Epidermal melanocyte (primary cell): ENCODE results near the gene PLEKHA5.
"Not testable (repeated sequence)": the region's sequence is repeated elsewhere in the genome, so short reads cannot be mapped to it uniquely, and the experiment has no call there.

Experiments used
- DNase-seq: peaks from one replicate; pipeline ENCODE4 v3.0.0; 2011; ENCODE audit warnings: low spot score; ENCODE audit not compliant: insufficient read length

PLEKHA5 gene

DNA sequence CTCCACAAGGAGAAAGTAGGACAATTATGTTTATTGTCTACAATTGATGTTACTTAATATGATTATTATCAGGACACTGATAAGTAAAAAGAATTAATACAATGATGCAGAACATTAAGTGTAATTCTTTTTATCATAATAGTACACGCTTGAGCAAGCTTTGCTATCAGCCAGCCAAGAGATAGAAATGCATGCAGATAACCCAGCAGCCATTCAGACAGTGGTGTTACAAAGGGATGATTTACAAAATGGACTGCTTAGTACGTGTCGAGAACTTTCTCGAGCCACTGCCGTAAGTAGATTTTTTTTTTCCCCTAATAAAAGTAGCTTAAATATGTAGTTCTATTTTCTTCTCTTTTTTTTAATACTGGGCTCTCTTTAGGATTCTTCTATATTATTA lies 192.8 kb downstream of the PLEKHA5 start:
- DNase-seq = no peak

DNA sequence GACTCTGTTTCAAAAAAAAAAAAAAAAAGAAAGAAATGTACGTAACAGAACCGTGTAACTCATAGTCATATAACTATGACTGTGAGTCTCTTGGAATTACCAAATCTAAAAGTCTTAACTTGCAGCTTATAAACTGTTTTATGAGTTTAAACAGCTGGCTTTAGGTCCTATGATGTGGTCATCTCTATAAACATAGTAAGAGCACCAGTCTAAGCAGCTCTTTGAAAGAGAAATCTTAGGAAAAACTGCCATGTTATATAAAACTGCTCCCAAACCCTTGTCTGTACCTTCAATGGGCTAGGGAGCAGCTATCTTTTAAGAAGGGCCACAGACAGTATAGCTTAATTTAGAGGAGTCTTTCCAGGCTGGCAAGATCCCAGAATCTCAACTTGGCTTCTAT lies 194.3 kb downstream of the PLEKHA5 start:
- DNase-seq = no peak

DNA sequence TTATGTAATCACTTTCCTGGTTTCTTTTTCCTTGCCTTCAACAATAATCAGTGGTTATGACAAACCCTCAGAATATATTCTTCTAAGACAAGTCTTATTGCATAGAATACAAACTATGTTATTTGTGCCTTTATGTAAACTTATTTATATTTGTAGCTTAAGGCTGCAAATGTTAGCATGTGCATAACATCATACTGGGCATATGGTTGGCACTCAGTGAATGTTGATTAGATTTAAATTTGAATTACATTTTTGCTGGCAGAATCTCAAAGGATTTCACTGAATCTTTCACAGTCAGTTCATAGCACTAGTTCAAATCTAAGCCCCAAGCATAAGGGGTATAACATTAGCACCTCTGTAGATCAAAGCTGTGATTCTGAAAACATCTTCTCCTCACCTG lies 196.6 kb downstream of the PLEKHA5 start:
- no peak for DNase-seq

DNA sequence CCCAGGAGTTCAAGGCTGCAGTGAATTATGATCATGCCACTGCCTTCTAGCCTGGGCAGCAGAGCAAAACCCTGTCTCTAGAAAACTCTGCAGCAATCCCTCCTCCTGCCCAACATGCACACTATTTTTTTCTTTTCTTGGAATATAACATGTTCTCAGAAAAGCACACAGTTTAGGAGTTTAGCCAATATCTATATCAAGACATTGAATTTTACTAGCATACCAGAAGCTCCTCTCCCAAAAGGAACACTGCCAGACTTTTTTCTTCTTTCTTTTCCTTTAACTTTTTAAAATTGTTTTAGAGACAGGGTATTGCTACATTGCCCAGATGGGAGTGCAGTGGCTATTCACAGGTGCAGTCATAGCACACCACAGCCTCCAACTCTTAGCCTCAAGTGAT lies 202.7 kb downstream of the PLEKHA5 start:
- no peak for DNase-seq

DNA sequence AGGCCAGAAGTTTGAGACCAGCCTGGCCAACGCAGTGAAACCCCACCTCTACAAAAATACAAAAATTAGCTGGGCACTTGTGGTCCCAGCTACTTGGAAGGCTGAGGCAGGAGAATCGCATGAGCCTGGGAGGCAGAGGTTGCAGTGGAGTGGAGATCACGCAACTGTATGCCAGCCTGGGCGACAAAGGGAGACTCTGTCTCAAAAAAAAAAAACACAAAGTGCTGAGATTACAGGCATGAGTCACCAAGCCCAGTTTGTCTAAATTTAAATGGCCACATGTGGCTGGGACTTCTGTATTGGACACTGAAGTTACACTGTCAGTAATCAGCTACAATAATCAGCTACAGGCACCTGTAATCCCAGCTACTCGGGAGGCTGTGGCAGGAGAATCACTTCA lies 208.9 kb downstream of the PLEKHA5 start:
- no peak for DNase-seq

DNA sequence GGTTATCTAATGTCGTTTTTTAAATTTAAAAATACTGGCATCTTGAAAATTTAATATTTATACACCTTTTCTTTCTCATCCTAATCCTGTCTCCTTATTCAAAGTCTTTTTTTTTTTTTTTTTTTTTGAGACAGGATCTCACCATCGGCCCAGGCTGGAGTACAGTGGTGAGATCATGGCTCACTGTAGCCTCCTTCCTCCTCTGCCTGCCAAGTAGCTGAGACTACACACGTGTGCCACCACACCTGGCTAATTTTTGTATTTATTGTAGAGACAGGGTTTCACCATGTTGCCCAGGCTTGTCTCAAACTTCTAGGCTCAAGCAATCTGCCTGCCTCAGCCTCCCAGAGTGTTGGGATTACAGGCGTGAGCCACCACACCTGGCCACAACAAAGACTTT lies 221.3 kb downstream of the PLEKHA5 start:
- not testable (repeated sequence) for DNase-seq

DNA sequence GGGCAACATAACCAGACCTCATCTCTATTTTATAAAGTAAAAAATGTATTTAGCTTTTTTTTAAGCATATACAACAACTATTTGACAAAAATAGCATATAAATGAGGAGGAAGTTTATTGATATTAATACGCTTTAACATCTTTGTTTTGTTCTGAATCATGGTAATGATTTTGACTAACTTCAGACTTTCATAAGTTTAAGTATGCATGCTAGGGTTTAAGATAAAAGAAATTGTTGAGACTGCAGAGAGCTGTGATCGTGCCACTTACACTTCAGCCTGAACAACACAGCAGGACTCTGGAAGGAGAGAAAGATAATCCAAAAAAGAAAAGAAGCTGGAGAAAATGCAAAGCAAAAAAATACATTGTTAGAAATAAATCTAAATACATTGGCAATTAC lies 221.8 kb downstream of the PLEKHA5 start:
- no peak for DNase-seq

DNA sequence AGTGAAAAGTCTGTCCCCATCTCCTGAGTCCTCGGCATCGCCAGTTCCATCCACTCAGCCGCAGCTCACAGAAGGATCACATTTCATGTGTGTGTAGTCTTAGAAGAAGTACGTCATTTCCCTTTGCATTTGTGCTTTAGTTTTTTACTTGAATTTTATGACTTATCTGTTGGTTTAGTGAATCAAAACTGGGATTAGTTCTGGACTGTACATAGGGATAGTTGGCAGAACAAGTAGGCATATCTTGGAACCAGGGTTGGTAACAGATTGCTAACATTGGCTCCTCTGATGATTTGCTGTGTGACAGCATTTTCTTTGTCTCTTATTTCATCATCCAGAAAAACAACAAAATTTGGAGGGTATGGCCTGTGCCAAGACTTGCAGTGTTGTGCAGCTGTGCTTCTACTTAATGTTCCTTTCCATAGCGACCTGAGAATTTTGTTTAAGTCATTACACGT lies 240.2 kb downstream of the PLEKHA5 start:
- no peak for DNase-seq

DNA sequence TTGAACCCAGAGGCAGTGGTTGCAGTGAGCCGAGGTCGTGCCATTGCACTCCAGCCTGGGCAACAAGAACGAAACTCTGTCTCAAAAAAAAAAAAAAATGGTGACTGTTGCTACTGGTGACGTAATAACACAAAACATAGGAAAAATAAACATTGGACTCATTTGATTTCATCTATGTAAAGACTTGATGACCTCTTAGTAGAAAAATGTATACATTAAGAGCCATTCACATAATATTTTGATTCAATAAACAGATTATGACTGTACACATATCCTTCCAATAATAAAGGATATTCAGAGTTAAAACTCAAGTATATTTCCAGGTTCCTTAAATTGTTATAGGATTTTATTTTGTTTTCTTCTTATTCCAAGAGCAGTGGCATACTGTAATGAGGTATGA lies 244.1 kb downstream of the PLEKHA5 start:
- no peak for DNase-seq

DNA sequence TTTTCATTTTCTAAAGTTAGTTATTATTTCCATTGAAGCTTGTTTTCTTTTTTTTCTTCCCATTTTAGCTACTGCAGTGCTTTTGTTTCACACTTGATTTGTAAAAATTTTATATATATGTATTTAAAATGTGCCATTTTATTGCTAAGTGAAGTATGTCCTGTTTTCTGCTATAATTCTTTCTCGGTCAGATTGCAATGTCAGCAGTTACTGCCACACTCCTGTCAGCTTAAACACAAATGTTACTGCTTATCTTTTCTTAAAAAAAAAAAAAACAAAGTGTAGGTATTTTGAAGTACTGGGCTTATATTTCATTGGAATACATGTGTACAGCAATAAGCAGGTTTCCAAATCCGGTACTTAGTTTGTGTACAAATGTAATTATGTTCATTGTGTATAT lies 246.4 kb downstream of the PLEKHA5 start:
- no peak for DNase-seq

DNA sequence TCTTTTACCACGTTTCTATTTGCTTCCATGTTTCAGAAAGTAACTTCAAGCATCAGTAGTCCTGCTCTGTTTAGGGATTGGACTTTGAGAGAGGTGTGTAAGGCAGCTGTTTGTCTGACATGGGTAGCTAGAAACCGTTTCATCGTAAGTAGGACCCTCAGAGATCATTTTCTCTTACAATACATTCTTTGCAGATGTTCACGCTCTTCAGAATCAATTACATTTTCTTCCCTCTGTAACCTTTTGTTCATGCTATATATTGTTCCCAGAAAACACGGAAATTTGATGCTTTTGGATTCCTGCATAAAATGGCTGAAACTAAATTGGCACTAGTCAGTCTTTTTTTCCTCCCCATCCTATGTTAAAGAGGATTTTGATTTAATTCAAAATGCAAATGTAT lies 247.2 kb downstream of the PLEKHA5 start:
- DNase-seq = no peak

DNA sequence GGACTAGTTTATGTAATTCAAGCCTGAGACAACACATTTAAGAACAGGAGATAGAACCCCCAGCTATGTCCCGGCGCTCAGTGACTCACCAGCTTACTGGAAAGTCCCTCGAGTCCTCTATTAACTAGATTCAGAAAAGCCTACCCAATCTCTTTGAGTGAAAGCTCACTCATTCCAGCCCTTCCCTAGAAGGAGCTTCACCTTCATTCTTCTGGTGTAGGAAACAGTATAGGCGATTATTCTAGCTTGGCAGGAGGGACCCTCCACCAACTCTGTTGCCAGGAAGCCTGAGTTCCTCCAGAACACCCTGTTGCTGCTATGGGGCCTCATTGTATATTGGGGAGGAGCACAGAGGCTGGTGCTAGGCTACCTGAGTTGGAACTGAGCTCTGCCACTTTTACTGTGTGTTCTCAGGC lies 252.6 kb downstream of the PLEKHA5 start:
- no peak for DNase-seq

DNA sequence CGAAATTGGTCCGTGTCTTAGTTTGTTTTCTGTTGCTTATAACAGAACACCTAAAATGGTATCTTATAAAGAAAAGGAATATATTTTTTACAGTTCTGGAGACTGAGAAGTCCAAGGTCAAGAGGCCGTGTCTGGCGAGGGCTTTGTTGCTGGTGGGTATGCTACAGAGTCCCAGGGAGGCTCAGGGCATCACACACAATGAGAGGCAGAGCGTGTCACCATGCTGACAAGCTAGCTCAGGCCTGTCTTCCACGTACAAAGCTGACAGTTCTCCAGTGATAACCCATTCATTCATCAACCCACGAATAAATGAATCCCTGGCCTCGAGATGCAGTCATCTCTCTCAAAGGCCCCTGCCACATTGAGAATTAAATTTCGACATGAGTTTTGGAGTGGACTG lies 253.0 kb downstream of the PLEKHA5 start:
- DNase-seq = no peak

DNA sequence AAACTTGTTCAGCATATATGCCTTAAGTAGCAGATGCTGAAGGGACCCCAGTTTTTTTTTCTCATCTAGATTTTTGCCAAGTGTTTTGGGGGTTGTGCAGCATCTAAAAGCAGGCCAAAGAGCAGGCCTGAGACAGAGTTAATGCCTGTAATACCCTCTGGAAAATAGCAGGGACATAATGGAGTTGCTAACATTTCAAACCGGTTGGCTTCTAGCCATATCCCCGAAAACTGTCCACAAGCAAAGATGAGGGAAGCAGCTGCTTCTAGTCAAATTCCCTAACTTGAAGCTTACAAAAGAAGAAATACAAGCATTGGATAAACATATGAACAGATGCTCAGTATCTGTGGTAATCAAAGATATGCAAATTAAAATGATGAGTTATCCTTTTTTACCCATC lies 257.6 kb downstream of the PLEKHA5 start:
- no peak for DNase-seq

DNA sequence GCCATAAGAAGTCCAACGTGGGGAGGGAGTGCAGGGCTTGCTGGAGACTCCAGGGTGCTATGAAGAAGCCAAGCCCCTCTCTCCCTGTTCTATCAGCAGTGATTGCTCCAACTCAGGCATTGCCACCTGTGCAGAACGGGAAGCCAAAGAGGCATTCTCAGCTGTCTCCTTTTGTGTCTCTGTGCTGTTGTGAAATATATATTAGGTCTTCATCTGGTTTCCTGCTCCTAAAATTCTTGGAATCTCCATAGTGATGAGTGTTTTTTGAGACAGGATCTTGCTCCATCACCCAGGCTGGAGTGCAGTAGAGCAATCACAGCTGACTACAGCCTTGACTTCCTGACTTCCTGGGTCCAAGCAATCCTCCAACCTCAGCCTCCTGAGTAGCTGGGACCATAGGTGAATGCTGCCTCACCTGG lies 258.6 kb downstream of the PLEKHA5 start:
- DNase-seq = no peak

DNA sequence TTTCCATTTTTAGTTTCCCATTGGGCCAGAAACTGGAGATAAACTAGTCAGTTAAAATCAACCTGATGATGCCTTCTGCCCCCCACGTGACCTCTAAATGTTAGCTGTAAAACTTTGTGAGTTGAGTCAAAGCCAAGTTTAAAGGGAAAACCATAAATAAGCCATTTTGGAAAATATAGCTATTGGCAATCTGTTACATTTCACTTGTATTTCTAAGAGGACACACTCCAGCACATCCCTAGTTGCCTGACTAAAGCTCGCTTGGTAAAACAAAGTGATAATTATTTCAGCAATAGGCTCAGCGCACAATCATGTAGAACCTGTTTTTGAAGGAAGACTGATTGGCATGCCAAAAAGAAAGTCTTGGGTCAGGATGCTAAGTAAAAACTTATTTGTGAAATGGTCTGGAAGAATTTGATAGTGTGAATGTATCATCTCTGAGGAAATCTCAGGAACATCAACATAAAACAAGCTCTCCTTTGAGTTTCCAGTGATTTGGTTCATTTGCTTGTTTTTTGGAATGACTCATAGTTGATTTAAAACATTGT lies 260.6 kb downstream of the PLEKHA5 start:
- no peak for DNase-seq

DNA sequence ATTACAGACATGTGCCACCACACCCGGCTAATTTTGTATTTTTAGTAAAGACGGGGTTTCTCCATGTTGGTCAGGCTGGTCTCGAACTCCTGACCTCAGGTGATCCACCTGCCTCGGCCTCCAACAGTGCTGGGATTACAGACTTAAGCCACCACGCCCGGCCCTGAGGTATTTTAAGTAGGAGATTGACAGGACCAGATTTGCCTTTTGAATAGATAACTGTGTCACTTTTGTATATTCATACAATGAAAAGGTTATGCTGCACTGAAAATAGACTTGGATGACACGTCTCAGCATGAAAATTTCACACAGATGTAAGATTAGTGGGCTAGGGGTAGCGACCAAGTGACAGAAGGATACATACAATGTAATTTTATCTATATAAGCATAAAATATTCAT lies 263.1 kb downstream of the PLEKHA5 start:
- DNase-seq = not testable (repeated sequence)

DNA sequence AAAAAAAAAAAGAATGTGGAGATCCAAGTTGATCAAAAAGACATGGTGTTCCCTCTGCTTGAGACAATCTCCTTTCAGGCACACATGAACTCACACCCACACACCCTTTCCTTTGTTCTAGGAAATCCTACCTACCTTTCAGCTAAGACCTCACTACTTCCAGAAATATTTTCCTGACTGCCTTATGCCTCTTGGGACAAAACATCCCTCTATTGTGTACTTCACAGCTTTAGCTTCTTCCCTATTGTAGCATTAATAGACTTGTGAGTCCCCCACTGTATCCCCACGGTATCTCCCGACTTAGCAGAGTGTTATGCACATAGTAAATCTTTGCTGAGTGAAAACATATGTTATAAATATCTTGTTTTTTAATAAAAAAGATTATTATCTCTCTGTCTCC lies 264.9 kb downstream of the PLEKHA5 start:
- no peak for DNase-seq

DNA sequence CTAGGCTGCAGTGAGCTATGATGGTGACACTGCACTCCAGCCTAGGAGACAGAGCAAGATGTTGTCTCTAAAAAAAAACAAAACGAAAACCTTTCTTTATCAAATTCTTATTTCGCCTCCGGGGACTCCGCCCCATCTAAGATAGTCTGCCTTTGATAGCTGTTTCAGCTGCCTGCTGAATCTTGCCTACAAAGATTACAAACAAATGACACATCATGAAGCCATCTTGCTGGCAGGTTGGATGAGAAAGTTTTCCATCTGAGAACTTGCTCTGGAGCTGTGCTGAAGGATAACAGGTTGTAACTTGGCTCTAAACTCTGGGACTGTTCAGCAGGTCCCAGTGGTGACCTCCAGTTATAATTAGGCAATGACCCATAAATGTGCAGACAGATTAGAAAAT lies 268.0 kb downstream of the PLEKHA5 start:
- no peak for DNase-seq

DNA sequence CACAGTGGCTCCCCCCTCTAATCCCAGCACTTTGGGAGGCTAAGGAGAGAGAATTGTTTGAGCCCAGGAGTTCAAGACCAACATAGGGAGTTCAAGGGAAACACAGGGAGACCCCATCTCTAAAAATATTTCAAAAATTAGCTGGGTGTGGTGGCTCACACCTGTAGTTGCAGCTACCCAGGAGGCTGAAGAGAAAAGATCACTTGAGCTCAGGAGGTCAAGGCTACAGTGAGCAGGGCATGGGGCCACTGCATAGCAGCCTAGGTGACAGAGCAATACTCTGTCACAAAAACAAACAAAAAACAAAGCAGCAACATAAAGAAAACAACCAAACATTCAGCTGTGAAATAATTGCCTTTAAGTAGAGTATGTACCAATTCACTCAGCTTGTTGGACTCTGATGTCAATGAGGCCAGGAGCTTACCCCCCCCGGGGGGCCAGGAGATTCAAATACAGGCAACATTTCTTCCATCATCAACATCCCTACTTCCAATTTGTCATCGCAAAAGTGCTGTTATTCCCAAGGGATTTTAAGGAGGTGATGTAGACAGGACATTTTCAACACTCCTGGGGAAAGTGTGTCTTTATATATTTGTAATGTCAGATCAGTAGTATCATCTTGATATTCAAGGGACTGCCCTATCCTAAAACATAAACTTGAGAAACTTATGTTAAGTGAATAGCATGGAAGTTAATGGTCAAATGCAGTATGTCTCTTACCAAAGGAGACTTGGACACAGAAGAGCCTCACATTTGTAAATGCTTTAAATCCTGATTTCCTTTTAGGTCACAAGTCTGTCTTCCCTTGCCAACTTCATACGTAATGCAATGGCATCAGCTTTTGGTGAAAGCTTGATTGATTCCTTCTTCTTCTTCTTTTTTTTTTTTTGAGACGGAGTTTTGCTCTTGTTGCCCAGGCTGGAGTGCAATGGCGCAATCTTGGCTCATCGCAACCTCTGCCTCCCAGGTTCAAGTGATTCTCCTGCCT lies 269.1 kb downstream of the PLEKHA5 start:
- no peak for DNase-seq

DNA sequence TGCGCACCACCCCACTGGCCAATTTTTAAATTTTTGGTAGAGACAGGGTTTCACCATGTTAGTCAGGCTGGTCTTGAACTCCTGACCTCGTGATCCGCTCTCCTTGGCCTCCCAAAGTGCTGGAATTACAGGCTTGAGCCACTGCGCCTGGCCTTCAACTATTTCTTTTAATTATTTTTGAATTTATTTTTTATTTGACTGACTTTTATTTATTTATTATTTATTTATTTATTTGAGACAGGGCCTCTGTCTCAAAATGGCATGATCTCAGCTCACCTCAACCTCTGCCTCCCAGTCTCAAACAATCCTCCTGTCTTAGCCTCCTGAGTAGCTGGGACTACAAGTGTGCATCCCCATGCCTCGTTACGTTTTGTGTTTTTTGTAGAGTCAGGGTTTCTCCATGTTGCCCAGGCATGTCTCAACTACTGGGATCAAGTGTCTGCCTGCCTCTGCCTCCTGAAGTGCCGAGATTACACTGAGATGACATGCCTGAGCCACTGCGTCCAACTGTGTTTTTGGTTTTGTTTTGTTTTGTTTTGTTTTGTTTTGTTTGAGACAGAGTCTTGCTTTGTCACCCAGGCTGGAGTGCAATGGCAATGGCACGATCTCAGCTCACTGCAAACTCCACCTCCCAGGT lies 271.2 kb downstream of the PLEKHA5 start:
- not testable (repeated sequence) for DNase-seq

DNA sequence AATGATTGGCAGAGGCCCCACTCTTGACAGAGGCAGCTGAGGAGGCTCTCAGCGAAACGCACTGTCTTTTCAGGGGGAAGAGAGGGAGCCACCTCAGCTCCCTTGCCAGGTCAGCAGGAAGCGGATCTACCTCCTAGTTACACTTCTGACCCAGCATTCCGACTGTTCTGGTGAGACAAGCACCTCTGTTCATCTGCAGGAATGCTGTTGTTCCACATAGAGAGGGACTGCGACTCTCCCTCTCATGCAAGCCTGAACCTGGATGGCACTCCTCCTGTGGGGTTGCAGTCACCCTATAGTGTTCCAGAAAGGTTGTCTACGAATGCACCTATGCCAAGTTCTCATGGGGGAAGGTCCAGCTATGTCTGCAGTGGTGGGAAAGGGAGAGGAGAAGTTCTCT lies 272.7 kb downstream of the PLEKHA5 start:
- DNase-seq = no peak
